Right lobe of liver (tissue), 6 donors: ENCODE data around the gene ZNF548. TPM values are rescaled to one million over a fixed set of nuclear protein-coding genes. Genes with fewer than 3 reads are reported as not detected.
"Not testable (repeated sequence)": the region's sequence is repeated elsewhere in the genome, so short reads cannot be mapped to it uniquely, and the experiment has no call there.

Experiments
- ATAC-seq, 4 donors: fragments of 200-7000 bp; cut with Tn5 transposase; one replicate each; pipeline ENCODE4 v1.9.1; 2020; ENCODE audit warnings: mild to moderate bottlenecking in 4 of 4, moderate library complexity in 4 of 4
- DNase-seq, 3 donors: peaks; one replicate each; pipeline ENCODE4 v3.0.0-alpha.2; 2020
- H3K27ac ChIP-seq, 3 donors: fragments of 200-600 bp; one replicate each; pipeline ENCODE4 v1.8.0; 2022
- H3K27me3 ChIP-seq, 2 donors: fragments of 200-600 bp; one replicate each; pipeline ENCODE4 v1.8.0; 2022
- H3K36me3 ChIP-seq, 4 donors: fragments of 200-600 bp; sonication (generic) in 1 of 4; one replicate each; pipeline versions ENCODE4 v1.5.1 to v1.8.0; 2017 to 2022; ENCODE audit warnings: control low read depth in 1 of 4
- H3K4me1 ChIP-seq, 4 donors: fragments of 200-600 bp; sonication (generic) in 1 of 4; one replicate each; pipeline versions ENCODE4 v1.5.1 to v1.8.0; 2017 to 2022; ENCODE audit warnings: control low read depth in 1 of 4
- H3K4me3 ChIP-seq, 3 donors: fragments of 200-600 bp; one replicate each; pipeline ENCODE4 v1.8.0; 2022
- H3K9me3 ChIP-seq, 4 donors: fragments of 200-600 bp; sonication (generic) in 1 of 4; one replicate each; pipeline versions ENCODE4 v1.5.1 to v1.8.0; 2017 to 2022; ENCODE audit warnings: control low read depth in 1 of 4
- POLR2A ChIP-seq: fragments of 450-650 bp; IDR thresholded peaks from one replicate; pipeline ENCODE4 v1.6.1; 2017; ENCODE audit warnings: antibody characterized with exemption, mild to moderate bottlenecking
- WGBS: methylation state at CpG from one replicate; pipeline ENCODE4 v1.1.6; 2018; ENCODE audit warnings: low coverage, low lambda C conversion rate; ENCODE audit not compliant: insufficient coverage; ENCODE audit errors: missing lambda C conversion rate; 5-methylcytosine and 5-hydroxymethylcytosine counted together
- intact Hi-C, 2 donors: fragments of 100-400 bp; cut with DNase I; formaldehyde crosslinking; loops; one replicate each; pipeline versions ENCODE4 v1.11.2 to v1.14.1; 2022
- total RNA-seq, 6 experiments: library from RNA; depleted of rRNA in 2 of 6; stranded (reverse); fragments of >200 nt in 2 of 6; fragmentation: NEBNext Ultra II Directional in 3 of 6; extraction: Animal tissue kit (Norgen Biotek cat#: 25700) in 3 of 6; gene quantifications; one replicate each; pipeline versions ENCODE4 v1.1.0 to v1.2.4, GENCODE V29; 2016 to 2023
- TF ChIP-seq, protein P1 (sequence below), 4 donors: fragments of 200-600 bp in 3 of 4; fragments of 450-650 bp in 1 of 4; IDR thresholded peaks; one replicate each; pipeline versions ENCODE4 v1.5.1 to v1.8.0; 2016 to 2022; ENCODE audit warnings: antibody characterized with exemption in 4 of 4, mild to moderate bottlenecking in 2 of 4
- donor health status: DM: no; HTN: yes; CAD: no.
- donor health status: DM: no; HTN: no; CAD: no.
- donor health status: DM: no; HTN: no; CAD: no.
- donor health status: DM: no; HTN: yes; CAD: no.
- donor health status: DM: no; HTN: yes; CAD: no.

Gene ZNF548
- total RNA-seq, 6 experiments from 2014 or later, result 2.3 to 7.0 (median 4.8) TPM

DNA sequence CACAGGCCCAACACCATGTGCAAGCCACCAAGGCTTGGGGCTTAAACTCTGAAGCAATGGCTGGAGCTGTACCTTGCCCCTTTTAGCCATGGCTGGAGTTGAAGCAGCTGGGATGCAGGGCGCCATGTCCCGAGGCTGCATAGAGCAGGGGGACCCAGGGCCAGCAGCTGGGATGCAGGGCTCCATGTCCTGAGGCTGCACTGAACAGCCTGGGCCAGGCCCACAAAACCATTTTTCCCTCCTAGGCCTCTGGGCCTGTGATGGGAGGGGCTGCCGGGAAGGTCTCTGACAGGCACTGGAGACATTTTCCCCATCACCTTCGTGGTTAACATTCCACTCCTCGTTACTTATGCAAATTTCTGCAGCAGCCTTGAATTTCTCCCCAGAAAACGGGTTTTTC is 15.5 kb upstream of the ZNF548 start:
- Histone ChIP-seq H3K9me3 (peaks cover 0 to 11% (median 5%) of the 10 kb centered on the region in 4 donors), H3K36me3 (peaks cover 0 to 17% (median 0%) of the 10 kb centered on the region in 4 donors), H3K27me3 (no peaks in the 10 kb centered on the region), H3K4me3 (no peak overlapping the region), H3K27ac (no peak overlapping the region), H3K4me1 (no peaks in the 10 kb centered on the region)
- TF ChIP-seq, protein P1, sequence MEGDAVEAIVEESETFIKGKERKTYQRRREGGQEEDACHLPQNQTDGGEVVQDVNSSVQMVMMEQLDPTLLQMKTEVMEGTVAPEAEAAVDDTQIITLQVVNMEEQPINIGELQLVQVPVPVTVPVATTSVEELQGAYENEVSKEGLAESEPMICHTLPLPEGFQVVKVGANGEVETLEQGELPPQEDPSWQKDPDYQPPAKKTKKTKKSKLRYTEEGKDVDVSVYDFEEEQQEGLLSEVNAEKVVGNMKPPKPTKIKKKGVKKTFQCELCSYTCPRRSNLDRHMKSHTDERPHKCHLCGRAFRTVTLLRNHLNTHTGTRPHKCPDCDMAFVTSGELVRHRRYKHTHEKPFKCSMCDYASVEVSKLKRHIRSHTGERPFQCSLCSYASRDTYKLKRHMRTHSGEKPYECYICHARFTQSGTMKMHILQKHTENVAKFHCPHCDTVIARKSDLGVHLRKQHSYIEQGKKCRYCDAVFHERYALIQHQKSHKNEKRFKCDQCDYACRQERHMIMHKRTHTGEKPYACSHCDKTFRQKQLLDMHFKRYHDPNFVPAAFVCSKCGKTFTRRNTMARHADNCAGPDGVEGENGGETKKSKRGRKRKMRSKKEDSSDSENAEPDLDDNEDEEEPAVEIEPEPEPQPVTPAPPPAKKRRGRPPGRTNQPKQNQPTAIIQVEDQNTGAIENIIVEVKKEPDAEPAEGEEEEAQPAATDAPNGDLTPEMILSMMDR (IDR thresholded peaks at IDR 0.05), result no peak
- no peak for TF ChIP-seq POLR2A
- 89% methylated on average over 4 of the region's 6 CpGs for WGBS
- ATAC-seq, result no peak
- DNase-seq, result no peak
- intact Hi-C loops, result no loop called here

DNA sequence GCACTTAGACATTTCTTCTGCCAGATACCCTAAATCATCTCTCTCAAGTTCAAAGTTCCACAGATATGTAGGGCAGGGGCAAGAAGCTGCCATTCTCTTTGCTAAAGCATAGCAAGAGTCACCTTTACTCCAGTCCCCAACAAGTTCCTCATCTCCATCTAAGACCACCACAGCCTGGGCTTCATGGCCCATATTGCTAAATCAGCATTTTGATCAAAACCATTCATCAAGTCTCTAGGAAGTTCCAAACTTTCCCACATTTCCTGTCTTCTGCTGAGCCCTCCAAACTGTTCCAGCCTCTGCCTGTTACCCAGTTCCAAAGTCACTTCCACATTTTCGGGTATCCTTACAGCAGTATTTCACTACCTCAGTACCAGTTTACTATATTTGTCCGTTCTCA is 15.0 kb upstream of the ZNF548 start:
- H3K27ac ChIP-seq, ATAC-seq, DNase-seq, H3K4me3 ChIP-seq, H3K4me1 ChIP-seq, H3K27me3 ChIP-seq, intact Hi-C loops: not testable (repeated sequence)
- peaks cover 0 to 15% (median 5%) of the 10 kb centered on the region in 4 donors for H3K9me3 ChIP-seq
- 94% methylated on average over 2 of the region's 2 CpGs for WGBS
- H3K36me3 ChIP-seq, result peaks cover 0 to 17% (median 0%) of the 10 kb centered on the region in 4 donors

DNA sequence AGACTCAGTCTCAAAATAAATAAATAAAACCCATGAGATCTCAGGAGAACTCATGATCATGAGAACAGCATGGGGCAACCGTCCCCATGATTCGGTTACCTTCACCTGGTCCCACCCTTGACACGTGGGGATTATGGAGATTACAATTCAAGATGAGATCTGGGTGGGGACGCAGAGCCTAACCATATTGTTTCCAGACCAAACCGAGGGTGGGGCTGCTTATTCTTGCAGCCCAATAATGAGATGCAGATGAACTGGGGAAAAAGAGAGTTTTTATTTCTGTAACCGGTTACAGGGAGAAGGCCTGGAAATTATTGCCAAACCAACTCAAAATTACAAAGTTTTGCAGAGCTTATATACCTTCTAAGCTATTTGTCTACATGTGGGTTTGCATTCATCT is 13.5 kb upstream of the ZNF548 start:
- intact Hi-C loops, result no loop called here
- ATAC-seq (no peak), DNase-seq (no peak)
- 100% methylated on average over 3 of the region's 6 CpGs for WGBS
- Histone ChIP-seq H3K9me3 (peaks cover 0 to 17% (median 5%) of the 10 kb centered on the region in 4 donors), H3K4me3 (no peak overlapping the region), H3K4me1 (no peaks in the 10 kb centered on the region), H3K27ac (no peak overlapping the region), H3K27me3 (no peaks in the 10 kb centered on the region), H3K36me3 (peaks cover 0 to 17% (median 0%) of the 10 kb centered on the region in 4 donors)
- TF ChIP-seq, protein P1 (IDR thresholded peaks at IDR 0.05), result no peak
- TF ChIP-seq POLR2A, result no peak

DNA sequence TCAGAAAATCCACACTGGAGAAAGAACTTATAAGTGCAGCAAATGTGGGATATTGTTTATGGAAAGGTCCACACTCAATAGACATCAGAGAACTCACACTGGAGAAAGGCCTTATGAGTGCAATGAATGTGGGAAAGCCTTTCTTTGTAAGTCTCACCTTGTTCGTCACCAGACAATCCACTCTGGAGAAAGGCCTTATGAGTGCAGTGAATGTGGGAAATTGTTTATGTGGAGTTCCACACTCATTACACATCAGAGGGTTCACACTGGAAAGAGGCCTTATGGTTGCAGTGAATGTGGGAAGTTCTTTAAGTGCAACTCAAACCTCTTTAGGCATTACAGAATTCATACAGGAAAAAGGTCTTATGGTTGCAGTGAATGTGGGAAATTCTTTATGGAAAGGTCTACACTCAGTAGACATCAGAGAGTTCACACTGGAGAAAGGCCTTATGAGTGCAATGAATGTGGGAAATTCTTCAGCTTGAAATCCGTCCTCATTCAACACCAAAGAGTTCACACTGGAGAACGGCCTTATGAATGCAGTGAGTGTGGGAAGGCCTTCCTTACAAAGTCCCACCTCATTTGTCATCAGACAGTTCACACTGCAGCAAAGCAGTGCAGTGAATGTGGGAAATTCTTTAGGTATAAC is 12.0 kb upstream of the ZNF548 start:
- Histone ChIP-seq H3K4me1 (no peaks in the 10 kb centered on the region), H3K27ac (no peak overlapping the region), H3K27me3 (no peaks in the 10 kb centered on the region), H3K4me3 (no peak overlapping the region), H3K9me3 (peaks cover 0 to 17% (median 5%) of the 10 kb centered on the region in 4 donors), H3K36me3 (peaks cover 0 to 16% (median 0%) of the 10 kb centered on the region in 4 donors)
- intact Hi-C loops, result no loop called here
- TF ChIP-seq POLR2A, result no peak
- ATAC-seq, result no peak
- no peak for DNase-seq
- WGBS, result 93% methylated on average over 3 of the region's 3 CpGs

DNA sequence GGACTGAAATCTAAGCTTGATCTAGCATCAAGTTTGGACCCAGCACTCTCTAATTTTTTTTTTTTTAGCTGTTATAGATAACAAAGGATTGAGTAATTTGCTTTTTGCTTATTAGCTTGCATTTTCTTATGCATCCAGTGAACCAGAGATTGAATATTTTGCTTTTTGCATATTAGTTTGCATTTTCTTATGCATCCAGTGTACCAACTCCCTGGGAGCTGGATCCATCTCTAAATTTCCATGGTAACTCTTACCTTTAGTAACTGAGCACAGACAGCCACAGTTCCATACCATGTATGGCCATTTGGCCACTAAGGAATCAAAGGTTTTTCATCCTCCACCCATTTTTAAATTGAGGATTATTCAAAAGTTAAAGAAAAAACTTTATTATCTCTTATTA is 8.7 kb upstream of the ZNF548 start:
- Histone ChIP-seq H3K9me3 (peaks cover 0 to 14% (median 4%) of the 10 kb centered on the region in 4 donors), H3K4me3 (no peak overlapping the region), H3K36me3 (peaks cover 0 to 10% (median 0%) of the 10 kb centered on the region in 4 donors), H3K27me3 (no peaks in the 10 kb centered on the region), H3K27ac (no peak overlapping the region), H3K4me1 (no peaks in the 10 kb centered on the region)
- TF ChIP-seq POLR2A, result no peak
- TF ChIP-seq, protein P1 (IDR thresholded peaks at IDR 0.05), result no peak
- ATAC-seq (no peak), DNase-seq (no peak)
- intact Hi-C loops, result no loop called here
